Kidney (tissue), 14 donors: ENCODE results near the gene MEIKIN. TPM values are rescaled to one million over a fixed set of nuclear protein-coding genes. Genes with fewer than 3 reads are reported as not detected.

Source experiments
- DNase-seq, 5 donors: peaks; one replicate each; pipeline ENCODE4 v3.0.0-alpha.2; 2013 to 2020
- FAIRE-seq: peaks from 2 replicates; lab custom pipeline; 2012; peaks lifted over from hg19 to GRCh38; lab: Jason Lieb, UNC
- H3K27ac ChIP-seq, 2 donors: one replicate each; pipeline ENCODE4 v1.7.0; 2013; ENCODE audit warnings: low read depth in 2 of 2, low read length in 2 of 2, inconsistent platforms in 1 of 2
- H3K27me3 ChIP-seq: one replicate; pipeline ENCODE4 v1.7.1; 2013; ENCODE audit warnings: low read length, inconsistent platforms; ENCODE audit not compliant: control insufficient read depth, insufficient read depth
- H3K36me3 ChIP-seq, 3 donors: one replicate each; pipeline versions ENCODE4 v1.7.0 to v1.7.1; 2013; ENCODE audit warnings: low read length in 3 of 3, control low read depth in 1 of 3, inconsistent platforms in 1 of 3; ENCODE audit not compliant: insufficient read depth in 3 of 3, control insufficient read depth in 2 of 3
- H3K4me1 ChIP-seq, 3 donors: one replicate each; pipeline versions ENCODE4 v1.7.0 to v1.7.1; 2013; ENCODE audit warnings: low read length in 3 of 3, inconsistent platforms in 1 of 3, low read depth in 1 of 3; ENCODE audit not compliant: control insufficient read depth in 2 of 3, insufficient read depth in 2 of 3
- H3K4me3 ChIP-seq, 3 donors: one replicate each; pipeline versions ENCODE4 v1.7.0 to v1.8.1; 2013; ENCODE audit warnings: low read length in 3 of 3, control low read depth in 1 of 3, inconsistent platforms in 1 of 3
- H3K9ac ChIP-seq, 3 donors: one replicate each; pipeline versions ENCODE4 v1.7.0 to v1.7.1; 2013; ENCODE audit warnings: low read length in 3 of 3, control low read depth in 1 of 3, inconsistent platforms in 1 of 3
- H3K9me3 ChIP-seq, 3 donors: one replicate each; pipeline versions ENCODE4 v1.7.0 to v1.7.1; 2013; ENCODE audit warnings: low read length in 3 of 3, control low read depth in 1 of 3, inconsistent platforms in 1 of 3; ENCODE audit not compliant: control insufficient read depth in 2 of 3, insufficient read depth in 1 of 3
- intact Hi-C: fragments of 100-400 bp; cut with DNase I; formaldehyde crosslinking; loops from one replicate; pipeline ENCODE4 v1.11.1; 2022
- polyA plus RNA-seq: library from polyadenylated mRNA; stranded (reverse); fragments of 350-450 nt; fragmentation: Illumina TruSeq; extraction: RNeasy Lipid Tissue Mini Kit (QIAGEN cat#74804); gene quantifications from one replicate; pipeline ENCODE4 v1.2.3, GENCODE V29; 2014; ENCODE audit warnings: low read depth, low replicate concordance; ENCODE audit not compliant: insufficient read depth
- total RNA-seq: library from RNA; stranded (reverse); fragmentation: NEBNext Ultra II Directional; extraction: Animal tissue kit (Norgen Biotek cat#: 25700); gene quantifications from one replicate; pipeline ENCODE4 v1.2.1, GENCODE V29; 2021
- TF ChIP-seq, protein P1 (sequence below): IDR thresholded peaks from 3 replicates; pipeline ENCODE4 v1.5.1; 2012; ENCODE audit warnings: mild to moderate bottlenecking, moderate library complexity, borderline replicate concordance; ENCODE audit not compliant: insufficient read depth; ENCODE audit errors: extremely low read depth
- donor health status: control.
- donor health status: control.
- donor health status: control.
- donor health status: control.
- donor health status: control.
- donor health status: DM: yes; HTN: yes; CAD: no.
- donor health status: Normal renal cell carcinoma (clear cell type).

Gene MEIKIN
- total and polyA plus RNA-seq, 2 donors from 2014 or later, result 0.63 TPM; not detected in 1

DNA sequence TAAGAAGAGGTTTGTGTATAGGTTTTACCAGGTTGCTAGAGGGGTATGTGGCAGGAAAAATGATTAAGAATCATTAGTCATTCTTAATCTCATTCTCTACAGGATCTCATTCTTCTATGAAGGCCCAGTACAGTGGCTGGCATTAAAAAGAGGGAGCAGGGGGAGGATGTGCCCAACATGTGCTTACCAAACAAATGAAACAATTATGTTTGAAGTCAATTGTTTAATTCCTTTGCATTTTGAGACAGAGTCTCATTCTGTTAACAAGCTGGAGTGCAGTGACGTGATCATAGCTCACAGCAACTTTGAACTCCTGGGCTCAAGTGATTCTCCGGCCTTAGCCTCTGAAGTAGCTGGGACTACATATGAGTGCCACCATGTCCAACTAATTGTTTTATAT lies 171.7 kb downstream of the MEIKIN start:
- FAIRE-seq, result no peak
- TF ChIP-seq, protein P1, sequence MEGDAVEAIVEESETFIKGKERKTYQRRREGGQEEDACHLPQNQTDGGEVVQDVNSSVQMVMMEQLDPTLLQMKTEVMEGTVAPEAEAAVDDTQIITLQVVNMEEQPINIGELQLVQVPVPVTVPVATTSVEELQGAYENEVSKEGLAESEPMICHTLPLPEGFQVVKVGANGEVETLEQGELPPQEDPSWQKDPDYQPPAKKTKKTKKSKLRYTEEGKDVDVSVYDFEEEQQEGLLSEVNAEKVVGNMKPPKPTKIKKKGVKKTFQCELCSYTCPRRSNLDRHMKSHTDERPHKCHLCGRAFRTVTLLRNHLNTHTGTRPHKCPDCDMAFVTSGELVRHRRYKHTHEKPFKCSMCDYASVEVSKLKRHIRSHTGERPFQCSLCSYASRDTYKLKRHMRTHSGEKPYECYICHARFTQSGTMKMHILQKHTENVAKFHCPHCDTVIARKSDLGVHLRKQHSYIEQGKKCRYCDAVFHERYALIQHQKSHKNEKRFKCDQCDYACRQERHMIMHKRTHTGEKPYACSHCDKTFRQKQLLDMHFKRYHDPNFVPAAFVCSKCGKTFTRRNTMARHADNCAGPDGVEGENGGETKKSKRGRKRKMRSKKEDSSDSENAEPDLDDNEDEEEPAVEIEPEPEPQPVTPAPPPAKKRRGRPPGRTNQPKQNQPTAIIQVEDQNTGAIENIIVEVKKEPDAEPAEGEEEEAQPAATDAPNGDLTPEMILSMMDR, result no peak
- Histone ChIP-seq H3K9ac (no peak overlapping the region), H3K4me1 (no peaks in the 10 kb centered on the region), H3K36me3 (no peaks in the 10 kb centered on the region), H3K4me3 (no peak overlapping the region), H3K27me3 (no peaks in the 10 kb centered on the region), H3K27ac (no peak overlapping the region), H3K9me3 (no peaks in the 10 kb centered on the region)
- DNase-seq, result no peak
- intact Hi-C loops, result no loop called here

DNA sequence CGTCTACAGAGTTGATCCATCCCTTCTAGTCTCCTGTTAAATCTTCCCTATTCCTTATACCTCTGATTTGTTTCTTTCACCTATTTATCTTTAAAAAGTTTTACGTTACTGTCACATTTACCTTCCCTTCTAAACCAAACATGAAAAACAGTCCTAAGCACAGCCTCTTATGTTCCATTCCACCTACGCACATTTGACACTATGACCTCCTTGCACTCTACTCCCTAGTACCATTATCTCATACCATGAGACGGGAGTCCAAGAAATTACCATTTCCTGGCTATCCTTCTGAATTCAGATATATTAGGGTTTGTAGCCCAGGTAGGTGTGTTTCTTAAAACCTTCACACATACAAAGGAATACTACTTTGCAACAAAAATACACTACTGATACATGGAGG lies 173.8 kb downstream of the MEIKIN start:
- intact Hi-C loops, result no loop called here
- Histone ChIP-seq H3K27ac (no peak overlapping the region), H3K27me3 (no peaks in the 10 kb centered on the region), H3K4me3 (no peak overlapping the region), H3K9me3 (no peaks in the 10 kb centered on the region), H3K4me1 (no peaks in the 10 kb centered on the region), H3K9ac (no peak overlapping the region), H3K36me3 (no peaks in the 10 kb centered on the region)
- TF ChIP-seq, protein P1, result no peak
- DNase-seq, result no peak
- FAIRE-seq, result no peak

DNA sequence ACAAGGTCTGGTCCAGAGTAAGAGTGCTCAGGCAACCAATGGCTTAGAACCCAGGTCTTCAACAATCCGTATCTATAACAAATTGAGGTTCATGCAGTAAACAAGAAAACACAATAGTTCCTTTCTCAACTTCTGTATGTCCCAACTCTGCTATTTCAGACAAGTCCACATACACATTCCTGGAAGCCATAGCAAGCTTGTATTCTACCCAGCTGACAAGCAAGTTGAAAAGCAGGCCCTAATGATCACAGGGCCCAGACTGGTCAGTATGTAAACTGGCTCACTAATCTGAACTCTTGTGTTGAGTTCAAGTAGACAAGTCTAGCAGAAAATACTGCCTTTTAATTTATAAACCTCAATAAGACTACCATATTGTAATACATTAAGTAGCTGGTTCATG lies 175.5 kb downstream of the MEIKIN start:
- no peaks in the 10 kb centered on the region for H3K27me3 ChIP-seq
- no peak for FAIRE-seq
- no peaks in the 10 kb centered on the region for H3K9me3 ChIP-seq
- no peak overlapping the region for H3K27ac ChIP-seq
- DNase-seq, result no peak
- no peaks in the 10 kb centered on the region for H3K36me3 ChIP-seq
- TF ChIP-seq, protein P1, result no peak
- no peaks in the 10 kb centered on the region for H3K4me1 ChIP-seq
- no peak overlapping the region for H3K9ac ChIP-seq
- H3K4me3 ChIP-seq, result no peak overlapping the region
- intact Hi-C loops, result no loop called here

DNA sequence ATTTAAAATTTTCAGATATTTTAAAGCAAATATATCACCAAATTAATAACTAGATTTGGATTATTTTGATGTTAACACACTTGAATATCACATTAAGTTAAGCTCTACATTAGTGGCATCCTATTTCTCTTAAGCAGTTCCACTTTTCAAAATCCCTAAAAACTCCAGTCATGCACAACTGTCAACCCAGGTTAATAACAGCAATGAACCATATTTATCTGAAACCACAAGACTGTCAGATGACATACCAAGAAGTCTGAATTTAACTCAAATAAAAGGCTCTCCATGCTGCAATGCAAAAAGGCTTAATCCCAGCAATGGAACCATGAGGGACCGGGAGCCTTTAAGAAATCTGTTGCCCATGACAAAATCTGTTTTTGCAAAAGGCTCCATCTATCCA lies 176.1 kb downstream of the MEIKIN start:
- TF ChIP-seq, protein P1, result no peak
- no peaks in the 10 kb centered on the region for H3K4me1 ChIP-seq
- FAIRE-seq (no peak), DNase-seq (no peak)
- H3K27ac ChIP-seq, result no peak overlapping the region
- intact Hi-C loops, result no loop called here
- no peaks in the 10 kb centered on the region for H3K27me3 ChIP-seq
- peaks cover 0 to 1% (median 0%) of the 10 kb centered on the region in 3 donors for H3K9me3 ChIP-seq
- no peaks in the 10 kb centered on the region for H3K36me3 ChIP-seq
- no peak overlapping the region for H3K4me3 ChIP-seq
- H3K9ac ChIP-seq, result no peak overlapping the region
